Embryonic facial prominence (tissue), 1 donor: ENCODE data around the gene LUC7L2.
"Not testable (repeated sequence)": the region's sequence is repeated elsewhere in the genome, so short reads cannot be mapped to it uniquely, and the experiment has no call there.

Experiments
- DNase-seq: peaks from one replicate; pipeline ENCODE4 v3.0.0-alpha.2; 2016; ENCODE audit errors: extremely low spot score

LUC7L2 gene

GRCh38 chr7:139446051-139446890 lies 86.6 kb downstream of the LUC7L2 start:
- no peak for DNase-seq

GRCh38 chr7:139450851-139451250 lies 91.2 kb downstream of the LUC7L2 start:
- no peak for DNase-seq

DNA sequence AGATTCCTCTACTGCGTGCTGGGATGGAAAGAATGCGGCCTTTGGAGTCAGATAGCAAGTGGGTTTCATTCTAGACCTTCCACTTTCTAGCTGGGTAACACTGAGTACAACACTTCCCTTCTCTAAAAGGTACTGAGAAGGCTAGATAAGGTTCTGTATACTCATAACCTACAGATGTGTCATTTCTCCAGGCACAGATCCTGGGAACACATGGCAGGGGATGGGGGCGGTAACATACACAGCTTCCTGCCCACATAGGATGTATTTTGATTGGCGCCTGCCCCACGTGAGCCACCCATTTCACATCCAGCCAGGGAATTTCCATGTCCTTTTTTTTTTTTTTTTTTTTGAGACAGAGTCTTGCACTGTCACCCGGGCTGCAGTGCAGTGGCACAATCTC lies 91.9 kb downstream of the LUC7L2 start:
- DNase-seq: no peak

DNA sequence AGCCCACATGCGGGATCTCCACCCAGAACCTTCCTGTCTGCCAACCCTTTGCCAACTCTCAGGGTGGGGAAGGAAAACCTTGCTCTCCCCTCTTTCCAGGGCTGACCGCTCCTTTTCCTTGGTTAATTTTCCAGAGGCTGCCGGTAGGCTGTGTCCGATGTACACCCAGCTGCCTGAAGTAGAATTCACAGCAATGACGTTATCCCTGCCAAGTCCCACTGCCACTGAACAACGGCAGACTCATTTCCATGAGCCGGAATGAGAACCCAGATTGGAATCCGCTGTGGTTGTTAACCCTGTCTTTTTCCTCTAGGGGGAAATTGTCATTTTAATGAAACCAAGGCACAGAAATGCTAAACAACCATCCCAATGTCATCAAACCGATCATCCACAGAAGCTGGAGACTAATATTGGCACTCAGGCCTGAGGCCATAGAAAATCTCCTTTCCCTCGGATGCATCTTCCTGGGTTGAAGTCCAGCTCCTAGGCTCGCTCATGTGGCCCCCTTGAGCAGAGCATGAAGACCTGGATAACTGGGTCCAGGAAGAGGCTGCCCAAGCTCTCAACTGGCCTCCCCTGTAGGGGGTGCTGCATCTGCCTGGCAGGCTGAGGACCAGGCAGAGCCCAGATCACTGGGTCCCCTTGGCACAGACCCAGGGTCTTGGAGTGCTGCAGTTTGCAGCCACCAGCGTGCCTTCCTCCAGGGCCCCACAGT lies 93.4 kb downstream of the LUC7L2 start:
- DNase-seq: no peak

DNA sequence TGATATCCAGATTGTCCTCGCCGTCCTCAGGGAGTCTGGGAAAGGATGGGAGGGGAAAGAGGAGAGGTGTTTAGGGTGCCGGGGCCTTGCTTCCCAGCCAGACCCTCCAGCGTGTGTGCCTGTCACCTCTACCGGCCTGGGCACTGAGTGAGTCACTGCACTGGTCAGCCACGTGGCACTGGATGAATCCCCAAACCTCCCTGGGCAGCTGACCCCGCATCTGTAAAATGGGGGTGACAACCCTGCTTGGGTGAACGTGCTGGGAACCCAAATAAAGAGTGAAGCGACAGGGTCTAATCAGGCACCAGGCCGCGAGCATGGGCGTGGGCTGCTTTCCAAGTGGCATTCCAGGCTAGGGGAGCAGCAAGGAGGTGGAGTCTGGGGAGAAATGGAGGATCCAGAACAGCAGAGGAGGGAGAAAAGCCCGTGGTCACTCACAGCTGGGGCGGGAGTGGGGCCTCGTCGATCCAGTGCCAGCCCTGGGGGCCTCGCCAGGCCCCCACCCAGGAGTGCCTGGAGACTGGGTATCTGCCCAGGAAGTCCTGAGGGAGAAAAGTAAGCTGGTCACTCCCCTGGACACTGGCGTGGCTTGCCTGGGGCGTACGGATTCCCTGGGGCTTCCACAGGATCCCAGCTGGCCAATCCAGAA lies 94.1 kb downstream of the LUC7L2 start:
- no peak for DNase-seq

DNA sequence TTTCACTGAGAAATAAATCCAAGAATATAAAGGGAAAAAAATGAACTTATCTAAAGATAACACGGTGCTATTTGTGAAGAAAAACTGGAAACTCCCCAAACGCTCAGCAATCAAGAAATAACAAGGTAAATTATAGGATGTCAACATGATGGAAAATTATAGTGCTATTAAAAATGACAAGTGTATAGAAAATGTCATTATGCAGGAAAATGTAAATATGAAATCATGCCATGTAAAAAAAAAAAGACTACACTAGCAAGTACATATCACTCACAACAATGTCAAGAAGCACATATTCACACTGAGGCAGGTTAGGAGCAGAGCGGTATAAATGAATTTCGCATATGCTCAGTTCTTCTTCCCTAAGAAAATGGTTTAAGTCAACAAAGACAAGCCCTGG lies 96.1 kb downstream of the LUC7L2 start:
- DNase-seq: no peak

DNA sequence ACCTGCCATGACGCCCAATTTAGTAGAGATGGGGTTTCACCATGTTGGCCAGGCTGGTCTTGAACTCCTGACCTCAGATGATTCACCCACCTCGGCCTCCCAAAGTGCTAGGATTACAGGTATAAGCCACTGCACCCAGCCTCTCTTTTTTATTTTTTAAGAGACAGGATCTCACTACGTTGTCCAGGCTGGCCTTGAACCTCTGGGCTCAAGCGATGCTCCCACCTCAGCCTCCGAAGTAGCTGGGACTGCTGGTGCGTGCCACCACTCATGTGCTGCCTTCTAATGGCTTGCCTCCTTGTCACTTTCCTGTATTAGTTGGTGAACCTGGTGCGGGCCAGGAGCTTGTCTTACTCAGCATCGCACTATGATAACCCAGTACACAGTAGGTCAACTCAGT lies 96.8 kb downstream of the LUC7L2 start:
- DNase-seq: no peak

- DNase-seq: no peak
These were observed 97.7 kb downstream of the LUC7L2 start for GRCh38 chr7:139457153-139457946.

DNA sequence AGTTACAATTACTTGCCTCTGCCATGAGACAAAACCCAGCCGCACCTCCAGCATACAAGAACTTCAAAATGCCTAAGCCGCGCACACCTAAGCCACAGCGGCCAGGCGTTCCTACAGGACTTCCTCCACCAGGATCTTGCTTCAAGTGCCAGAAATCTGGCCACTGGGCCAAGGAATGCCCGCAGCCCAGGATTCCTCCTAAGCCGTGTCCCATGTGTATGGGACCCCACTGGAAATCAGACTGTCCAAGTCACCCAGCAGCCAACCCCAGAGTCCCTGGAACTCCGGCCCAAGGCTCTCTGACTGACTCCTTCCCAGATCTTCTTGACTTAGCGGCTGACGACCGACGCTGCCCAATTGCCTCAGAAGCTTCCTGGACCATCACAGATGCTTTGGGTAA lies 103.7 kb downstream of the LUC7L2 start:
- DNase-seq: not testable (repeated sequence)

GRCh38 chr7:139464511-139464910 lies 104.8 kb downstream of the LUC7L2 start:
- DNase-seq: not testable (repeated sequence)

DNA sequence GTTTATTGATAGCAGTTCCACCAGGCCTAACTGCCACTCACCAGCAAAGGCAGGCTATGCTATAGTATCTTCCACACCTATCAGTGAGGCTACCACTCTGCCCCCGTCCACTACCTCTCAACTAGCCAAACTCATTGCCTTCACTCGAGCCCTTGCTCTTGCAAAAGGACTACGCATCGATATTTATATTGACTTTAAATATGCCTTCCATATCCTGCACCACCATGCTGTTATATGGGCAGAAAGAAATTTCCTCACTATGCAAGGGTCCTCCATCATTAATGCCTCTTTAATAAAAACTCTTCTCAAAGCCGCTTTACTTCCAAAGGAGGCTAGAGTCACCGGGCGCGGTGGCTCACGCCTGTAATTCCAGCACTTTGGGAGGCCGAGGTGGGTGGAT lies 105.4 kb downstream of the LUC7L2 start:
- DNase-seq: not testable (repeated sequence)

DNA sequence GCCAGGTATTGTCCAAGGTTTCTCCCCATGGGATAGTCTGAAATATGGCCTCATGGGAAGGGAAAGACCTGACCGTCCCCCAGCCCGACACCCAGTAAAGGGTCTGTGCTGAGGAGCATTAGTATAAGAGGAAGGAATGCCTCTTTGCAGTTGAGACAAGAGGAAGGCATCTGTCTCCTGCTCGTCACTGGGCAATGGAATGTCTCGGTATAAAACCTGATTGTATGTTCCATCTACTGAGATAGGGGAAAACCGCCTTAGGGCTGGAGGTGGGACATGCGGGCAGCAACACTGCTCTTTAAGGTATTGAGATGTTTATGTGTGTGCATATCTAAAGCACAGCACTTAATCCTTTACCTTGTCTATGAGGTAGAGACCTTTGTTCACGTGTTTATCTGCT lies 108.0 kb downstream of the LUC7L2 start:
- not testable (repeated sequence) for DNase-seq

- not testable (repeated sequence) for DNase-seq
These were observed 108.6 kb downstream of the LUC7L2 start for GRCh38 chr7:139468281-139468680.

- no peak for DNase-seq
These were observed 112.2 kb downstream of the LUC7L2 start for GRCh38 chr7:139471740-139472353.
